ENCODE measurements around the gene S100A13. TPM values are rescaled to one million over a fixed set of nuclear protein-coding genes. Genes with fewer than 3 reads are reported as not detected.
A peak's percentile ranks its signal among the peaks of the same experiment; 100 is the strongest.

Gene S100A13
- total and polyA plus RNA-seq, 10 of the 15 experiments (the other 5 are each of a cell fraction or from before 2014, with no cell fraction given) = 5.7 to 30.9 (median 9.1) TPM

GRCh38 chr1:153670859-153671627, 43.7 kb upstream of the S100A13 start, which contains the start of gene ILF2 (continued):
- TF ChIP-seq SUZ12 (IDR thresholded peaks at IDR 0.05; ENCODE audit: unreplicated experiment) = no peak
- no peak for TF ChIP-seq SUPT20H (IDR thresholded peaks at IDR 0.05; ENCODE audit: borderline replicate concordance, control insufficient read depth, low read depth, low read length)
- peak; percentile 99 for TF ChIP-seq SREBF2 (IDR thresholded peaks at IDR 0.05; ENCODE audit: low read length)
- TF ChIP-seq SMAD5 (IDR thresholded peaks at IDR 0.05; ENCODE audit: low read depth) = peak; percentile 76; the same call in 1 of the 2 replicates
- TF ChIP-seq ATF2 (IDR thresholded peaks at IDR 0.05; ENCODE audit: low read length) = peak; percentile 87
- peak; percentile 94 for TF ChIP-seq IKZF1 (conservative IDR thresholded peaks at IDR 0.05)
- TF ChIP-seq SIX5 (IDR thresholded peaks at IDR 0.05; ENCODE audit: low read depth, low read length, severe bottlenecking) = no peak
- no peak for TF ChIP-seq SMC3 (IDR thresholded peaks at IDR 0.05; ENCODE audit: borderline replicate concordance, low read length)
- TF ChIP-seq CBX5 (IDR thresholded peaks at IDR 0.05; ENCODE audit: low read depth) = peak; percentile 55; the same call in 1 of the 2 replicates
- TF ChIP-seq E2F8 (IDR thresholded peaks at IDR 0.05; ENCODE audit: low read depth, partially characterized antibody) = peak; percentile 24
- TF ChIP-seq ZSCAN29 (IDR thresholded peaks at IDR 0.05) = peak; percentile 95
- TF ChIP-seq ZBTB11 (CRISPR knock-in tag; IDR thresholded peaks at IDR 0.05) = no peak
- peak; percentile 79 for TF ChIP-seq RELB (IDR thresholded peaks at IDR 0.05; ENCODE audit: low read depth)
- no peak for TF ChIP-seq ZNF592 (IDR thresholded peaks at IDR 0.05)
- TF ChIP-seq ZNF622 (IDR thresholded peaks at IDR 0.05) = no peak
